Stimulated activated CD4-positive, alpha-beta T cell treated with anti-CD3 and anti-CD28 coated beads, Interleukin-2, amount 100 ng/mL, for 24 hours (primary cell): ENCODE data around the gene APOBEC3F.
"Not testable (repeated sequence)": the region's sequence is repeated elsewhere in the genome, so short reads cannot be mapped to it uniquely, and the experiment has no call there.

Experiments used
- DNase-seq, 2 donors: peaks; one replicate each; pipeline ENCODE4 v3.0.0-alpha.2; 2020

APOBEC3F gene

DNA sequence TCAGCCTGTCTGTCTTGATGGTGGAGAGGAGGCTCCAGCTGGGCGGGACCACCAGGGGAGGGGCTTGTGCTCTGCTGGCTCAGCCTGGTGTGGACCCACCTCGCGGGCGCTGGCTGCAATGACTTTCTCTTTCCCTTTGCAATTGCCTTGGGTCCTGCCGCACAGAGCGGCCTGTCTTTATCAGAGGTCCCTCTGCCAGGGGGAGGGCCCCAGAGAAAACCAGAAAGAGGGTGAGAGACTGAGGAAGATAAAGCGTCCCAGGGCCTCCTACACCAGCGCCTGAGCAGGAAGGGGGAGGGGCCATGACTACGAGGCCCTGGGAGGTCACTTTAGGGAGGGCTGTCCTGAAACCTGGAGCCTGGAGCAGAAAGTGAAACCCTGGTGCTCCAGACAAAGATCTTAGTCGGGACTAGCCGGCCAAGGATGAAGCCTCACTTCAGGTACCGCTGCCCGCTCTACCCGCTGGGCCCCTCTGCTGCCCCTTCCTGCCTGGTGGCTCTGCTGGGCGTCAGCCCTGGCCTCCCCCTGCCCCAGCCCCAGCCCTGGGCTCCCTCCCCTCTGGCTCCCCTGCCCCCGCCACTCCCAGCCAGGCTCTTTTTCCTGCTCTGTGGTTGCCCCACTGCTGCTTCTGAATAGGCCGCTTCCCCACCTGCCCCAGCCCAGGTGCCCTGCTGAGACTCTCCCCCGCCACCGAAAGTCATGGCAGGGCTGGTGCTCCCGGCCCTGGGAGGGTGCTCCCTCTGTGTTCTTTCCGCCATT lies at the start of gene APOBEC3F:
Gene APOBEC3F, plus strand, starts transcription at position 327 of the 759 bp plus-strand sequence. Its CDS starts 97 bp downstream, at position 424.
- peak; percentile 61 to 65 for DNase-seq

DNA sequence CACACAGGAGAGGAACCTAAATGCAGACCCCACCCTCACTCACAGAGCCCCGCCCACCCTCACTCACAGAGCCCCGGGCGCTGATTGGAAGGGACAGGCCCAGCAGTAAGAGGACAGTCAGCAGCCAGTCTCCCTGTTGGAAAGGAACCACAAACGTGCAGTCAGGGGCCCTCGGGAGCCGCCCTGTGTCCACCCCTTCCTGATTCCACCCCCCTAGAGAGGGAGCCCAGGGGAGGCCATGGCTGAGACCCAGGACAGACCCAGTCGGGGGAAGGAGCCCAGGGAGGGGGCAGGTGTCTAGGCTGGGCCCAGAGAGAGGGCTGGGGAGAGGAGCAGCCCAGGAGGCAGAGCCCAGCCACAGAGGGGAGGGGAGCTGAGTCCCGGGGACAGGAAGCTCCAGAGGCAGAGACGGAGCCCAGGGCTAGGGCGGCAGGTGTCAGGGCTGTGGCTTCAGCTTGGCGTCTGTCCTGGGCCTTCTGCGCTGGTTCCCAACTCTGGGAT lies 47.7 kb upstream of the APOBEC3F start:
- not testable (repeated sequence) for DNase-seq

DNA sequence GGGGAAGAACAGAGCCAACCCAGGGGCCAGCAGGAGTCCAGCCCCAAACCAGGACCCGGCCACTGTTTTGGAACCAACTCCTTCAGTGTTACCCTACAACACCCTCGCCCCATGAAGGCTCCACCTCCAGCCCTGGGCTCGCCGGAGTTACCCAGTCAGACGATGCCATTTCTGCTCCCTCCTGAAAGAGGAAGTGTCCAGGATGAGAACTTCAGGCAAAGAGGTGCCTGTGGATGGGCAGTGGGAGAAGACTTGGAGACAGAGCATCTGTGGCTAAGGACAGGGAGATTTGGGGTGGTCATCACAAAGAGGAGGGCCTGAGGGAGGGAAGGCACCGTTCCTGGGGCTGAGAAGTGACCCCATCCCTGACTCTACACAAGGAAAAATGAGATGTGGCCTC lies 44.6 kb upstream of the APOBEC3F start:
- no peak for DNase-seq

GRCh38 chr22:38997518-38997917 lies 43.1 kb upstream of the APOBEC3F start:
- DNase-seq, result no peak

GRCh38 chr22:39003165-39003638 lies 37.5 kb upstream of the APOBEC3F start:
- peak; percentile 75 to 77 for DNase-seq

GRCh38 chr22:39007177-39007576 lies 33.5 kb upstream of the APOBEC3F start:
- DNase-seq, result no peak

DNA sequence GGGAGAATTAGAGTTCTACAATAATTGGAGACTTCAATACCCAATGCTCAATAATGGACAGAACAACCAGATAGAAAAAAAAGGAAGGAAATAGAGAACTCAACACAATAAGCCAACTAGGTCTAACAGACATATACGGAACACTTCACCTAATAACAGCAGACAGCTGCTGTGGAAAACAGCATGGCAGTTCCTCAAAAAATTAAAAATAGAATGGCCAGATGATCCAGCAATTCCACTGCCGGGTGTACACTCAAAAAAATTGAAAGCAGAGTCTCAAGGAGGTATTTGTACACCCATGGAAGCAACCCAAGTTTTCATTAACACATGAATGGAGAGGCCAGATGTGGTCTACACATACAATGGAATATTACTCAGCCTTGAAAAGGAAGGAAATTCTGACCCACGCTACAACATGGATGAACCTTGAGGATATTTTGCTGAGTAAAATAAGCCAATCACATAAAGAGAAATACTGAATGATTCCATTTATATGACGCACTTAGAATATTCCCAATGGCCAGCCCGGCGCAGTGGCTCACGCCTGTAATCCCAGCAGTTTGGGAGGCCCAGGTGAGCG lies 32.3 kb upstream of the APOBEC3F start:
- DNase-seq, result not testable (repeated sequence)

DNA sequence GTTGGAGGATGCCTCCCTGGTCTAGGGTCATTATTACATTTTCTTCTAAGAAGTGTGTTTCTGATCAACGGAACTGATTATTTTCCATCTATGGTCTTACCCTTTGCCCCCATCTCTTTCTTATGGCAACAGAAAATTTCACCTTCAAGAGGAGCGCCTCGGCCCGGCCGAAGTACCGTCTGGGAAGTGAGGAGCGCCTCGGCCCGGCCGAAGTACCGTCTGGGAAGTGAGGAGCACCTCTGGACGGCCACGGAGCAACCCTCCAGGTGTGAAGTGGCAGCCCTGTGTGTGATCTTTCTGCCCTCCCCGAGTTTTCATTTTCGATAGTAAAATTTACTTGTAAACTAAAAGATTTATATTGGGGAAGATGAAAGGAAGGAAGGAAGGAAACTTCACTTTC lies 29.7 kb upstream of the APOBEC3F start:
- no peak for DNase-seq

GRCh38 chr22:39012533-39013511 lies 27.8 kb upstream of the APOBEC3F start:
- no peak for DNase-seq

DNA sequence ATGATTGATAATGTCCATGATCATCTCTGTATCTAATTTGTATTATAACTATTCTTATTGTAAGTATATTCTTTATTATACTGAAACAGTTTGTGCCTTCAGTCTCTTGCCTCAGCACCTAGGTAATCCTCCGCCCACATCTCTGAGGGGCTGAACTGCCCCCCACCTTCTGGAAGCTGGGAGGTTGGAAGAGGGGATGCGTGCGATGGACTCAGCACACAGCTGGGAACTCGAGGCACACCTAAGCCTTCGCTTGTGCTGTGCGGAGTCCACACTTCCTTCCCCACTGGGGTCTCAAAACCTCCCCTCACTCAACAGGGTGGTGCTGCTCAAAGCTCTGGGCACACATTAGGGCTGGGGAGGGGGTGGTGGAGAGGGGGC lies 27.1 kb upstream of the APOBEC3F start:
- DNase-seq, result not testable (repeated sequence)

DNA sequence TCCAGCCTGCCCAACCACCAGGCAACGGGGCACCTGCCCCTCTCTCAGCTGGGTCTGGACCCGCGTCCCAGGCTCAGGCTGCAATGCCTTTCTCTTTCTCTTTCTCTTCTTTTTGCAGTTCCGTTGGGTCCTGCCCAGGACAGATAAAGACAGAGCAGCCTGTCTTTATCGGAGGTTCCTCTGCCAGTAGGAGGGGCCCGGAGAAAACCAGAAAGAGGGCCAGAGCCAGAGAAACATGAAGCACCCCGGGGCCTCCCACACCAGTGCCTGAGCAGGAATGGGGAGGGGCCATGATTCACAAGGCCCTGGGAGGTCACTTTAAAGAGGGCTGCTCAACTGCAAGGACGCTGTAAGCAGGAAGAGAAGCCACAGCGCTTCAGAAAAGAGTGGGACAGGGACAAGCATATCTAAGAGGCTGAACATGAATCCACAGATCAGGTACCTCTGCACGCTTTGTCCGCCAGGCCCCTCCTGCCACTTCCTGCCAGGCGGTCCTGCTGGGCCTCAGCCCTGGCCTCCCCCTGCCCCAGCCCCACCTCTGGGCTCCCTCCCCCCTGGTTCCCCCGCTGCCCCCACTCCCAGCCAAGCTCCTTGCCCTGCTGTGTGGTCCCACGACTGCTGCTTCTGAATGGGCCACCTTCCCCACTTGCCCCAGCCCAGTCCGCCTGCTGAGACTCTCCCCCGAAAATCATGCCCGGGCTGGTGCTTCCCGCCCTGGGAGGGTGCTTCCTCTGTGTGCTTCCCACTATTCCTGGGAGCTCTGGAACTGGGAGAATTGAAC lies 26.5 kb upstream of the APOBEC3F start, which contains the start of gene APOBEC3C:
Gene APOBEC3C, plus strand, starts transcription at position 316 of the 781 bp plus-strand sequence. Its CDS starts 106 bp downstream, at position 422.
- DNase-seq, result peak; percentile 78 to 82

- not testable (repeated sequence) for DNase-seq
These were observed 25.9 kb upstream of the APOBEC3F start for GRCh38 chr22:39014723-39015121.

- no peak for DNase-seq
These were observed 24.1 kb upstream of the APOBEC3F start for GRCh38 chr22:39016592-39016991.

DNA sequence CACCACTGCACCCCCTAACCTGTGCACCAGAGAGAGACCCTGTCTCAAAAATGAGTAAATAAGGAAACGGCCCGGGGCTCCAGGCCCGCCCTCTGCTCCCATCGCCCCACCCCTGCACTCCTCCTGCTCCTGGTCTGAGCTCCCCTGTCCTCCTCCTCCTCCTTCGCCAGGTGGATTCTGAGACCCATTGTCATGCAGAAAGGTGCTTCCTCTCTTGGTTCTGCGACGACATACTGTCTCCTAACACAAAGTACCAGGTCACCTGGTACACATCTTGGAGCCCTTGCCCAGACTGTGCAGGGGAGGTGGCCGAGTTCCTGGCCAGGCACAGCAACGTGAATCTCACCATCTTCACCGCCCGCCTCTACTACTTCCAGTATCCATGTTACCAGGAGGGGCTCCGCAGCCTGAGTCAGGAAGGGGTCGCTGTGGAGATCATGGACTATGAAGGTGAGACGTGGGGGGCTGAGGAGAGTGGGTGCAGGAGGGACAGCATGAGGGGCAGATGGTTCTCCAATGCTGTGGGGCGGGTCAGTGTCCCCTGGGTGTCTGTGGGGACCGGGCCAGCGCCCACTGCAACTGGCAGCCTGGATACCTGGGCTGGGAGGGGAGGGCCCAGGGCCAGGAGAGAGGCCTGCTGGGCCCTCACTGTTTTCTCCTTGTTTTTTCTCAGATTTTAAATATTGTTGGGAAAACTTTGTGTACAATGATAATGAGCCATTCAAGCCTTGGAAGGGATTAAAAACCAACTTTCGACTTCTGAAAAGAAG lies 22.9 kb upstream of the APOBEC3F start:
- DNase-seq, result no peak

DNA sequence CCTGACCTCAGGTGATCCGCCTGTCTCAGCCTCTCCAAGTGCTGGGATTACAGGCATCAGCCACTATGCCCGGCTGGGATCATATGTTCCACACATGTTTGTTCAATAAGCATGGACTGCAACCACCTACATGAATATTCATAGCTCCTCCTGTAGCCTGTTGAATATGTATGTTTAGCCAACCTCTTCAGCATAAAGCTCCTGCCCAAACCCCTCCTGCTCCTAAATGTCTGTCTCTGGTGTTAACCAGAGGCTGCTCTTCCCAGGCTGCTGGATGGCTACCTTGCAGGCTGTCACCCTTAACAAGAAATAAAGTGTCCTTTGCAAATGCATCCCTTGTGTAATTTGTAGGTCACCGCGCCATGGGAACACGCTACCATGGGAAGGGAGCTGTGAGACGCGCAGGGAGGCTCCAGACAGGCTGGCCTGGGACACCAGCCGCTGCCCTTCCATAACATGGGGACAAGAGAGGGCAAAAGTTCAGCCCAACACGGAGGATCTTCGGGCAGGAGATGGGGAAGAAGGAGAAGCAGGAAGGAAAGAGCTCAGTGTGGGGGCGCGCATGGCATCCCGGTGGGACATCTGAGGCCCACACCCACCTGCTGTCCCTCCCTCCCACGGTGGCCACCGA lies 20.5 kb upstream of the APOBEC3F start:
- DNase-seq, result not testable (repeated sequence)

- DNase-seq, result no peak
These were observed 19.0 kb upstream of the APOBEC3F start for GRCh38 chr22:39021552-39022250.

- no peak for DNase-seq
These were observed 15.9 kb upstream of the APOBEC3F start for GRCh38 chr22:39024519-39025308.

DNA sequence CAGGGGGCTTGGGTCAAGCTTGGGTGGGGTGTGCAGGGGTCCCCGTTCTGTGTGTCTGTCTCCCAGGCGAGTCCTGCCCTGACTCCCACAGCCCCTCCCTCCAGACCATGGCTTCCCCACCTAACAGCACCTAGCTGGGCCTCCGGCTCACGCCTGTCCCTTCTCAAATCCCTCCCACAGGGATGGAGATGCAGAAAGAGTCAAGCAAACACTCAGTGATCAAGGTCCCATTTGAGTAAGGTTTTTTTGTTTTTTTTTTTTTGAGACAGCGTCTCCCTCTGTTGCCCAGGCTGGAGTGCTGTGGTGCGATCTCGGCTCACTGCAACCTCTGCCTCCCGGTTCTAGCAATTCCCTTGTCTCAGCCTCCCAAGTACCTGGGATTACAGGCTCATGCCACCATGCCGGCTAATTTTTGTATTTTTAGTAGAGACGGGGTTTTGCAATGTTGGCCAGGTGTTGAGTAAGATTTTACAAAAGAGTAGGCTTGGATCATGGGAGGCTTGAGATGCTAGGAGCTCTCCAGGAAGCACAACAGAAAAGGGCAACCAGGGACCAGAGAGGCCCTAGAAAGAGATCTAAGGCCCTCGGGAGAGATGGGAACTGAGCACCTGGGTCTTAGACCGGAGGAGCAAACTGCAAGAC lies 14.0 kb upstream of the APOBEC3F start:
- DNase-seq, result no peak

- no peak for DNase-seq
These were observed 12.9 kb upstream of the APOBEC3F start for GRCh38 chr22:39027717-39028116.
